HEK293 (cell line): ENCODE measurements around the gene MKX.

Experiments
- CTCF ChIA-PET: fragments of 350-600 bp; formaldehyde crosslinking; extraction: SDS; loops from one replicate; lab custom pipeline; 2021; ENCODE audit warnings: antibody characterized with exemption; lab: Yijun Ruan, JAX
- POLR2A ChIA-PET: fragments of 300-600 bp; formaldehyde crosslinking; extraction: SDS; loops from one replicate; lab custom pipeline; 2020; ENCODE audit warnings: antibody characterized with exemption, inconsistent platforms; lab: Yijun Ruan, JAX
- H3K27ac ChIP-seq: fragments of 200-500 bp; sonication (Bioruptor generic); 2 replicates; pipeline ENCODE4 v1.5.1; 2014; ENCODE audit warnings: low read depth, low read length, control low read depth, inconsistent platforms; ENCODE audit errors: extremely low read depth
- H3K36me3 ChIP-seq, 2 experiments: fragments of 200-500 bp in 1 of 2; sonication (Bioruptor generic) in 1 of 2; 1 replicate in 1 of 2; 2 replicates in 1 of 2; pipeline ENCODE4 v1.5.1; 2014 to 2017; ENCODE audit warnings: inconsistent platforms in 2 of 2, low read length in 2 of 2; ENCODE audit not compliant: control insufficient read depth in 2 of 2, insufficient read depth in 1 of 2
- H3K4me1 ChIP-seq: fragments of 200-500 bp; sonication (Bioruptor generic); 2 replicates; pipeline ENCODE4 v1.5.1; 2014; ENCODE audit warnings: mild to moderate bottlenecking, low read length, inconsistent platforms; ENCODE audit not compliant: control insufficient read depth, insufficient read depth
- H3K4me3 ChIP-seq: 2 replicates; pipeline ENCODE4 v1.5.1; 2011; ENCODE audit warnings: low read depth, mild to moderate bottlenecking, control low read depth, low read length, moderate library complexity
- H3K9me3 ChIP-seq: fragments of 200-500 bp; sonication (Bioruptor generic); 2 replicates; pipeline ENCODE4 v1.5.1; 2014; ENCODE audit warnings: low read depth, low read length, inconsistent platforms; ENCODE audit not compliant: control insufficient read depth, insufficient read depth
- BCL6B ChIP-seq: fragments of 450-650 bp; formaldehyde crosslinking; IDR thresholded peaks from 2 replicates; pipeline ENCODE4 v1.5.1; 2017; ENCODE audit warnings: missing biosample characterization, missing genetic modification characterization
- EGR2 ChIP-seq: fragments of 450-650 bp; formaldehyde crosslinking; IDR thresholded peaks from 2 replicates; pipeline ENCODE4 v1.5.1; 2016; ENCODE audit warnings: low read depth, missing biosample characterization, missing genetic modification characterization
- ELK4 ChIP-seq: IDR thresholded peaks from 2 replicates; pipeline ENCODE4 v1.6.1; 2011; ENCODE audit warnings: mild to moderate bottlenecking, low read depth, low read length, borderline replicate concordance
- GLIS2 ChIP-seq: fragments of 450-650 bp; formaldehyde crosslinking; IDR thresholded peaks from 2 replicates; pipeline ENCODE4 v1.5.1; 2016; ENCODE audit warnings: missing biosample characterization, missing genetic modification characterization
- KLF7 ChIP-seq: fragments of 450-650 bp; formaldehyde crosslinking; IDR thresholded peaks from 2 replicates; pipeline ENCODE4 v1.5.1; 2016; ENCODE audit warnings: missing biosample characterization, missing genetic modification characterization, borderline replicate concordance
- PRDM10 ChIP-seq: fragments of 450-650 bp; formaldehyde crosslinking; IDR thresholded peaks from 2 replicates; pipeline ENCODE4 v1.5.1; 2016; ENCODE audit warnings: missing biosample characterization, missing genetic modification characterization
- PRDM4 ChIP-seq: fragments of 450-650 bp; formaldehyde crosslinking; IDR thresholded peaks from 2 replicates; pipeline ENCODE4 v1.5.1; 2017; ENCODE audit warnings: missing biosample characterization, missing genetic modification characterization
- SETDB1 ChIP-seq: IDR thresholded peaks from one replicate; pipeline ENCODE4 v1.6.1; 2017; ENCODE audit warnings: mild to moderate bottlenecking, low read length, moderate library complexity, mixed read lengths; ENCODE audit not compliant: insufficient read length
- ZBTB20 ChIP-seq: fragments of 450-650 bp; formaldehyde crosslinking; IDR thresholded peaks from 2 replicates; pipeline ENCODE4 v1.5.1; 2016; ENCODE audit warnings: missing biosample characterization, missing genetic modification characterization
- ZBTB21 ChIP-seq: fragments of 450-650 bp; formaldehyde crosslinking; IDR thresholded peaks from 2 replicates; pipeline ENCODE4 v1.5.1; 2017; ENCODE audit warnings: missing biosample characterization, missing genetic modification characterization
- ZFP37 ChIP-seq: fragments of 450-650 bp; formaldehyde crosslinking; IDR thresholded peaks from 2 replicates; pipeline ENCODE4 v1.5.1; 2016; ENCODE audit warnings: missing biosample characterization, missing genetic modification characterization
- ZNF18 ChIP-seq: fragments of 450-650 bp; formaldehyde crosslinking; IDR thresholded peaks from 2 replicates; pipeline ENCODE4 v1.5.1; 2016; ENCODE audit warnings: missing biosample characterization, missing genetic modification characterization
- ZNF211 ChIP-seq: fragments of 450-650 bp; formaldehyde crosslinking; IDR thresholded peaks from 2 replicates; pipeline ENCODE4 v1.5.1; 2016; ENCODE audit warnings: low read depth, missing biosample characterization, missing genetic modification characterization
- ZNF266 ChIP-seq: fragments of 450-650 bp; formaldehyde crosslinking; IDR thresholded peaks from 2 replicates; pipeline ENCODE4 v1.5.1; 2016; ENCODE audit warnings: missing biosample characterization, missing genetic modification characterization, low read depth
- ZNF473 ChIP-seq: fragments of 450-650 bp; formaldehyde crosslinking; IDR thresholded peaks from 2 replicates; pipeline ENCODE4 v1.5.1; 2017; ENCODE audit warnings: missing biosample characterization, missing genetic modification characterization
- ZNF48 ChIP-seq: fragments of 450-650 bp; formaldehyde crosslinking; IDR thresholded peaks from 2 replicates; pipeline ENCODE4 v1.5.1; 2016; ENCODE audit warnings: missing biosample characterization, missing genetic modification characterization
- ZNF510 ChIP-seq: fragments of 450-650 bp; formaldehyde crosslinking; IDR thresholded peaks from 2 replicates; pipeline ENCODE4 v1.5.1; 2018; ENCODE audit warnings: mild to moderate bottlenecking, missing genetic modification characterization, missing biosample characterization; ENCODE audit not compliant: insufficient replicate concordance
- ZNF548 ChIP-seq: fragments of 450-650 bp; formaldehyde crosslinking; IDR thresholded peaks from 2 replicates; pipeline ENCODE4 v1.5.1; 2016; ENCODE audit warnings: missing biosample characterization, missing genetic modification characterization
- ZNF580 ChIP-seq: fragments of 450-650 bp; formaldehyde crosslinking; IDR thresholded peaks from 2 replicates; pipeline ENCODE4 v1.5.1; 2016; ENCODE audit warnings: missing biosample characterization, missing genetic modification characterization
- ZNF747 ChIP-seq: fragments of 450-650 bp; formaldehyde crosslinking; IDR thresholded peaks from 2 replicates; pipeline ENCODE4 v1.5.1; 2016; ENCODE audit warnings: missing biosample characterization, missing genetic modification characterization
- ZNF777 ChIP-seq: fragments of 450-650 bp; formaldehyde crosslinking; IDR thresholded peaks from 2 replicates; pipeline ENCODE4 v1.5.1; 2017; ENCODE audit warnings: missing biosample characterization, missing genetic modification characterization, borderline replicate concordance
- ZSCAN4 ChIP-seq: fragments of 450-650 bp; formaldehyde crosslinking; IDR thresholded peaks from 2 replicates; pipeline ENCODE4 v1.5.1; 2017; ENCODE audit warnings: missing biosample characterization, missing genetic modification characterization

Gene MKX

GRCh38 chr10:27663621-27664020 is 82.0 kb downstream of the MKX start (continued):
- TF ChIP-seq ZNF18 (no peak), BCL6B (tag by site-specific recombination) (no peak), ZFP37 (tag by site-specific recombination) (no peak), ZBTB21 (tag by site-specific recombination) (no peak), ZNF777 (tag by site-specific recombination) (no peak), PRDM10 (tag by site-specific recombination) (no peak), EGR2 (no peak), ZSCAN4 (no peak)

- ChIA-PET POLR2A (no interaction called here), CTCF (interaction anchor here (0.9 to 1.8 kb wide), 2 partner anchors 10 to 20 kb away, joined by 4 to 6 read pairs; no protein-coding TSS in a partner anchor)
- H3K9me3 ChIP-seq = no peaks in the 10 kb centered on the region
- peak overlapping the region; percentile 47; the same call in 1 of the 2 replicates for H3K27ac ChIP-seq
- peaks cover 30% of the 10 kb centered on the region for H3K4me1 ChIP-seq
- no peaks in the 10 kb centered on the region for H3K36me3 ChIP-seq
- H3K4me3 ChIP-seq = no peak overlapping the region
- TF ChIP-seq ZNF747 (tag by site-specific recombination) (no peak), ZNF510 (tag by site-specific recombination) (no peak), ZBTB20 (tag by site-specific recombination) (no peak), BCL6B (tag by site-specific recombination) (no peak), ZNF580 (tag by site-specific recombination) (peak; percentile 90), PRDM4 (tag by site-specific recombination) (peak; percentile 58; the same call in 1 of the 2 replicates), ELK4 (no peak), KLF7 (no peak), ZNF211 (tag by site-specific recombination) (no peak), GLIS2 (tag by site-specific recombination) (no peak), ZNF473 (tag by site-specific recombination) (no peak), SETDB1 (no peak), ZNF48 (tag by site-specific recombination) (no peak), ZNF266 (tag by site-specific recombination) (no peak), ZFP37 (tag by site-specific recombination) (no peak), ZNF777 (tag by site-specific recombination) (no peak), ZNF548 (no peak)
Observed at GRCh38 chr10:27661514-27662286, 83.9 kb downstream of the MKX start.
